ENCODE results near the gene PDE6A. TPM values are rescaled to one million over a fixed set of nuclear protein-coding genes. Genes with fewer than 3 reads are reported as not detected.
A peak's percentile ranks its signal among the peaks of the same experiment; 100 is the strongest.

PDE6A gene
- total RNA-seq, 4 donors from 2014 or later, result 0.04 to 3.8 (median 2.2) TPM

- peaks cover 0 to 6% (median 0%) of the 10 kb centered on the region in 4 donors for H3K27me3 ChIP-seq
- no peak for TF ChIP-seq POLR2A (IDR thresholded peaks at IDR 0.05)
- no peak for TF ChIP-seq CTCF (IDR thresholded peaks at IDR 0.05)
- H3K4me1 ChIP-seq, result peaks cover 10 to 59% (median 21%) of the 10 kb centered on the region in 3 donors
- no peak for DNase-seq
- H3K9me3 ChIP-seq, result no peaks in the 10 kb centered on the region
- 47 to 48% methylated on average over 7 to 8 of the region's 8 CpGs for WGBS, 2 donors
- no peaks in the 10 kb centered on the region for H3K36me3 ChIP-seq
- peak overlapping the region; percentile 53 to 86 (median 76) for H3K27ac ChIP-seq
- intact Hi-C loops (cut with DNase I), result no loop called here
- no peak overlapping the region for H3K4me3 ChIP-seq
These were observed 9.1 kb downstream of the PDE6A start for GRCh38 chr5:149935431-149935901.

- no peak overlapping the region for H3K27ac ChIP-seq
- TF ChIP-seq POLR2A (IDR thresholded peaks at IDR 0.05), result no peak
- no peak for TF ChIP-seq CTCF (IDR thresholded peaks at IDR 0.05)
- 80 to 85% methylated on average over 13 to 22 of the region's 25 CpGs for WGBS, 2 donors
- intact Hi-C loops (cut with DNase I), result no loop called here
- H3K4me1 ChIP-seq, result peaks cover 0 to 40% (median 8%) of the 10 kb centered on the region in 3 donors
- peaks cover 0 to 6% (median 0%) of the 10 kb centered on the region in 4 donors for H3K27me3 ChIP-seq
- H3K36me3 ChIP-seq, result no peaks in the 10 kb centered on the region
- no peak for DNase-seq
- no peaks in the 10 kb centered on the region for H3K9me3 ChIP-seq
- H3K4me3 ChIP-seq, result no peak overlapping the region
These were observed 11.9 kb downstream of the PDE6A start for GRCh38 chr5:149932445-149933350.

- Histone ChIP-seq H3K27me3 (peaks cover 0 to 6% (median 0%) of the 10 kb centered on the region in 4 donors), H3K27ac (no peak overlapping the region), H3K9me3 (no peaks in the 10 kb centered on the region), H3K36me3 (no peaks in the 10 kb centered on the region), H3K4me3 (no peak overlapping the region), H3K4me1 (peaks cover 0 to 33% (median 8%) of the 10 kb centered on the region in 3 donors)
- intact Hi-C loops (cut with DNase I), result no loop called here
- TF ChIP-seq POLR2A (IDR thresholded peaks at IDR 0.05) (no peak), CTCF (IDR thresholded peaks at IDR 0.05) (no peak)
- DNase-seq, result no peak
- WGBS, 2 donors, result 78 to 86% methylated on average over 14 of the region's 14 CpGs
These were observed 12.6 kb downstream of the PDE6A start for GRCh38 chr5:149931992-149932436.

GRCh38 chr5:149930749-149931574 is 13.6 kb downstream of the PDE6A start:
- Histone ChIP-seq H3K4me1 (peaks cover 0 to 23% (median 6%) of the 10 kb centered on the region in 3 donors), H3K36me3 (no peaks in the 10 kb centered on the region), H3K4me3 (peak overlapping the region in 1 of 4 donors; percentile 14), H3K27ac (no peak overlapping the region), H3K27me3 (peaks cover 0 to 6% (median 0%) of the 10 kb centered on the region in 4 donors), H3K9me3 (no peaks in the 10 kb centered on the region)
- no peak for TF ChIP-seq POLR2A (IDR thresholded peaks at IDR 0.05)
- TF ChIP-seq CTCF (IDR thresholded peaks at IDR 0.05), result no peak
- intact Hi-C loops (cut with DNase I), result no loop called here
- 65 to 71% methylated on average over 7 of the region's 7 CpGs for WGBS, 2 donors
- DNase-seq, result no peak
